CD4-positive, CD25-positive, alpha-beta regulatory T cell (primary cell): Measurements from ENCODE around the gene CD82. TPM values are rescaled to one million over a fixed set of nuclear protein-coding genes. Genes with fewer than 3 reads are reported as not detected.

ENCODE experiments used
- ATAC-seq, 2 donors: fragments of 150-1000 bp; cut with Tn5 transposase; one replicate each; pipeline ENCODE4 v1.10.0; 2021; ENCODE audit warnings: low read depth in 2 of 2, moderate number of reproducible peaks in 2 of 2, moderate library complexity in 1 of 2
- DNase-seq, 3 donors: peaks; one replicate each; pipeline versions ENCODE4 v3.0.0 to v3.0.0-alpha.2; 2012 to 2022; ENCODE audit warnings: mixed read lengths in 1 of 3
- H3K27ac ChIP-seq: one replicate; pipeline ENCODE4 v1.7.0; 2013; ENCODE audit warnings: mild to moderate bottlenecking, low read length; ENCODE audit not compliant: insufficient read depth, poor library complexity, severe bottlenecking
- H3K27me3 ChIP-seq: one replicate; pipeline ENCODE4 v1.7.0; 2013; ENCODE audit warnings: low read length; ENCODE audit not compliant: control insufficient read depth, insufficient read depth
- H3K36me3 ChIP-seq: one replicate; pipeline ENCODE4 v1.7.0; 2013; ENCODE audit warnings: mild to moderate bottlenecking, low read length, moderate library complexity; ENCODE audit not compliant: control insufficient read depth, insufficient read depth
- H3K4me1 ChIP-seq: 2 replicates; pipeline ENCODE4 v1.7.0; 2013; ENCODE audit warnings: mild to moderate bottlenecking, low read length; ENCODE audit not compliant: insufficient read depth, control insufficient read depth, poor library complexity, severe bottlenecking
- H3K4me3 ChIP-seq: one replicate; pipeline ENCODE4 v1.7.0; 2013; ENCODE audit warnings: low read depth, mild to moderate bottlenecking, low read length, moderate library complexity
- H3K9me3 ChIP-seq, 2 experiments: 1 replicate in 1 of 2; 2 replicates in 1 of 2; pipeline ENCODE4 v1.7.0; 2013; ENCODE audit warnings: low read length in 2 of 2, mild to moderate bottlenecking in 1 of 2, moderate library complexity in 1 of 2; ENCODE audit not compliant: control insufficient read depth in 2 of 2
- H3K27ac Mint-ChIP-seq, 3 donors: one replicate each; pipeline ENCODE4 v1.8.0; 2020 to 2022; ENCODE audit warnings: mild to moderate bottlenecking in 3 of 3, mixed read lengths in 3 of 3, moderate library complexity in 2 of 3
- H3K27me3 Mint-ChIP-seq: one replicate; pipeline ENCODE4 v1.8.0; 2022; ENCODE audit warnings: mild to moderate bottlenecking, mixed read lengths
- H3K36me3 Mint-ChIP-seq: one replicate; pipeline ENCODE4 v1.8.0; 2020; ENCODE audit warnings: mixed read lengths
- H3K4me1 Mint-ChIP-seq, 4 donors: one replicate each; pipeline ENCODE4 v1.8.0; 2020 to 2022; ENCODE audit warnings: mixed read lengths in 4 of 4, mild to moderate bottlenecking in 1 of 4
- H3K4me3 Mint-ChIP-seq, 4 donors: one replicate each; pipeline ENCODE4 v1.8.0; 2020 to 2022; ENCODE audit warnings: mild to moderate bottlenecking in 4 of 4, mixed read lengths in 4 of 4, moderate library complexity in 3 of 4
- H3K9me3 Mint-ChIP-seq, 7 donors: one replicate each; pipeline ENCODE4 v1.8.0; 2020 to 2022; ENCODE audit warnings: mixed read lengths in 7 of 7, mild to moderate bottlenecking in 3 of 7, moderate library complexity in 2 of 7
- polyA plus RNA-seq, 4 donors: library from polyadenylated mRNA; unstranded; fragments of 300-500 nt; fragmentation: Illumina TruSeq; gene quantifications; one replicate each; pipeline ENCODE4 v1.2.3, GENCODE V29; 2021
- total RNA-seq: library from RNA; stranded (reverse); gene quantifications from one replicate; pipeline ENCODE4 v1.2.3, GENCODE V29; 2022

CD82 gene
- total and polyA plus RNA-seq, 5 donors from 2014 or later: 81.0 to 167 (median 132) TPM

GRCh38 chr11:44628730-44629700 lies 63.6 kb downstream of the CD82 start:
- ATAC-seq: no peak

GRCh38 chr11:44629732-44630345 lies 64.4 kb downstream of the CD82 start:
- Histone ChIP-seq H3K9me3 (no peaks in the 10 kb centered on the region), H3K27ac (no peak overlapping the region), H3K27me3 (no peaks in the 10 kb centered on the region), H3K4me1 (no peaks in the 10 kb centered on the region), H3K4me3 (no peak overlapping the region), H3K36me3 (no peaks in the 10 kb centered on the region)
- Mint-ChIP-seq H3K9me3 (peaks cover 0 to 4% (median 0%) of the 10 kb centered on the region in 7 donors), H3K4me1 (peaks cover 0 to 15% (median 3%) of the 10 kb centered on the region in 4 donors), H3K27me3 (peaks cover 19% of the 10 kb centered on the region), H3K36me3 (no peaks in the 10 kb centered on the region), H3K4me3 (no peak overlapping the region), H3K27ac (no peak overlapping the region)
- DNase-seq: no peak
- no peak for ATAC-seq

More at GRCh38 chr11:44628730-44629700, 63.6 kb downstream of the CD82 start:
- no peaks in the 10 kb centered on the region for H3K36me3 ChIP-seq
- H3K4me3 Mint-ChIP-seq: no peak overlapping the region
- no peaks in the 10 kb centered on the region for H3K27me3 ChIP-seq
- DNase-seq: no peak
- H3K36me3 Mint-ChIP-seq: no peaks in the 10 kb centered on the region
- H3K9me3 ChIP-seq: no peaks in the 10 kb centered on the region
- H3K4me1 Mint-ChIP-seq: peaks cover 0 to 12% (median 3%) of the 10 kb centered on the region in 4 donors
- H3K27ac Mint-ChIP-seq: peak overlapping the region; percentile 17 to 63 (median 45)
- no peak overlapping the region for H3K4me3 ChIP-seq
- peaks cover 0 to 4% (median 0%) of the 10 kb centered on the region in 7 donors for H3K9me3 Mint-ChIP-seq
- peaks cover 16% of the 10 kb centered on the region for H3K27me3 Mint-ChIP-seq
- no peaks in the 10 kb centered on the region for H3K4me1 ChIP-seq
- no peak overlapping the region for H3K27ac ChIP-seq

GRCh38 chr11:44630511-44631210 lies 65.2 kb downstream of the CD82 start:
- Histone ChIP-seq H3K36me3 (no peaks in the 10 kb centered on the region), H3K4me1 (no peaks in the 10 kb centered on the region), H3K9me3 (no peaks in the 10 kb centered on the region), H3K27ac (no peak overlapping the region), H3K4me3 (no peak overlapping the region), H3K27me3 (no peaks in the 10 kb centered on the region)
- H3K4me3 Mint-ChIP-seq: no peak overlapping the region
- H3K9me3 Mint-ChIP-seq: peaks cover 0 to 4% (median 0%) of the 10 kb centered on the region in 7 donors
- peaks cover 0 to 14% (median 3%) of the 10 kb centered on the region in 4 donors for H3K4me1 Mint-ChIP-seq
- no peak overlapping the region for H3K27ac Mint-ChIP-seq
- no peaks in the 10 kb centered on the region for H3K36me3 Mint-ChIP-seq
- ATAC-seq (no peak), DNase-seq (no peak)
- H3K27me3 Mint-ChIP-seq: peaks cover 20% of the 10 kb centered on the region

- Histone ChIP-seq H3K27ac (no peak overlapping the region), H3K9me3 (no peaks in the 10 kb centered on the region), H3K27me3 (no peaks in the 10 kb centered on the region), H3K4me1 (no peaks in the 10 kb centered on the region), H3K36me3 (no peaks in the 10 kb centered on the region), H3K4me3 (no peak overlapping the region)
- no peak for DNase-seq
- Mint-ChIP-seq H3K27ac (no peak overlapping the region), H3K36me3 (no peaks in the 10 kb centered on the region), H3K4me1 (peaks cover 0 to 14% (median 3%) of the 10 kb centered on the region in 4 donors), H3K27me3 (peaks cover 24% of the 10 kb centered on the region), H3K4me3 (no peak overlapping the region), H3K9me3 (no peaks in the 10 kb centered on the region)
- ATAC-seq: no peak
Observed at GRCh38 chr11:44631831-44632230, 66.4 kb downstream of the CD82 start.

- Mint-ChIP-seq H3K9me3 (no peaks in the 10 kb centered on the region), H3K27ac (no peak overlapping the region), H3K36me3 (no peaks in the 10 kb centered on the region), H3K4me1 (peaks cover 0 to 14% (median 3%) of the 10 kb centered on the region in 4 donors), H3K27me3 (peaks cover 32% of the 10 kb centered on the region), H3K4me3 (no peak overlapping the region)
- Histone ChIP-seq H3K9me3 (no peaks in the 10 kb centered on the region), H3K27me3 (no peaks in the 10 kb centered on the region), H3K36me3 (no peaks in the 10 kb centered on the region), H3K27ac (no peak overlapping the region), H3K4me3 (no peak overlapping the region), H3K4me1 (no peaks in the 10 kb centered on the region)
- ATAC-seq: no peak
- DNase-seq: peak in 1 of 3 donors; percentile 39
Observed at GRCh38 chr11:44632466-44633123, 67.1 kb downstream of the CD82 start.

GRCh38 chr11:44633641-44634040 lies 68.2 kb downstream of the CD82 start:
- no peak for DNase-seq
- Histone ChIP-seq H3K27me3 (no peaks in the 10 kb centered on the region), H3K4me3 (no peak overlapping the region), H3K36me3 (no peaks in the 10 kb centered on the region), H3K27ac (no peak overlapping the region), H3K4me1 (no peaks in the 10 kb centered on the region), H3K9me3 (no peaks in the 10 kb centered on the region)
- H3K4me1 Mint-ChIP-seq: peaks cover 0 to 14% (median 3%) of the 10 kb centered on the region in 4 donors
- no peak overlapping the region for H3K4me3 Mint-ChIP-seq
- peaks cover 38% of the 10 kb centered on the region for H3K27me3 Mint-ChIP-seq
- ATAC-seq: no peak
- no peaks in the 10 kb centered on the region for H3K36me3 Mint-ChIP-seq
- no peaks in the 10 kb centered on the region for H3K9me3 Mint-ChIP-seq
- peak overlapping the region in 1 of 3 donors; percentile 56 for H3K27ac Mint-ChIP-seq
